Tibial nerve (tissue), 4 donors: Measurements from ENCODE around the gene AFAP1L2.

Experiments used
- CTCF ChIP-seq, 5 experiments: fragments of 200-600 bp in 3 of 5; fragments of 450-650 bp in 2 of 5; sonication (generic) in 3 of 5; IDR thresholded peaks; one replicate each; pipeline ENCODE4 v1.5.1; 2016 to 2019; ENCODE audit warnings: antibody characterized with exemption in 5 of 5, mild to moderate bottlenecking in 3 of 5, moderate library complexity in 2 of 5
- EP300 ChIP-seq, 2 donors: sonication (generic); formaldehyde crosslinking; IDR thresholded peaks; one replicate each; pipeline ENCODE4 v1.6.1; 2017; ENCODE audit warnings: antibody characterized with exemption in 2 of 2, mild to moderate bottlenecking in 1 of 2

GRCh38 chr10:114293075-114293474, 111.2 kb downstream of the AFAP1L2 start:
- TF ChIP-seq CTCF (IDR thresholded peaks at IDR 0.05) (no peak), EP300 (IDR thresholded peaks at IDR 0.05) (no peak)
